ENCODE measurements around the gene ARHGAP5.

The ARHGAP5 gene

GRCh38 chr14:32074887-32075572 lies 2.1 kb upstream of the ARHGAP5 start:
- in situ Hi-C loops (cut with MboI; ENCODE audit: low sequenced_read_pairs): loop anchor here (25.0 kb wide), 1 partner anchor 187 kb away; no protein-coding TSS in a partner anchor

GRCh38 chr14:32075672-32076277 lies 1.3 kb upstream of the ARHGAP5 start:
- in situ Hi-C loops (cut with MboI; ENCODE audit: low sequenced_read_pairs): no loop called here

- in situ Hi-C loops (cut with MboI; ENCODE audit: low sequenced_read_pairs): no loop called here
Measured at GRCh38 chr14:32076278-32077080, 625 bp upstream of the ARHGAP5 start.

GRCh38 chr14:32078023-32078857 lies 1.1 kb downstream of the ARHGAP5 start:
- in situ Hi-C loops (cut with MboI; ENCODE audit: low sequenced_read_pairs): no loop called here

- in situ Hi-C loops (cut with MboI; ENCODE audit: low sequenced_read_pairs): no loop called here
Measured at GRCh38 chr14:32078858-32079216, 1.7 kb downstream of the ARHGAP5 start.

GRCh38 chr14:32079264-32079663 lies 2.2 kb downstream of the ARHGAP5 start:
- in situ Hi-C loops (cut with MboI; ENCODE audit: low sequenced_read_pairs): no loop called here

GRCh38 chr14:32080001-32080510 lies 3.0 kb downstream of the ARHGAP5 start:
- in situ Hi-C loops (cut with MboI; ENCODE audit: low sequenced_read_pairs): no loop called here

GRCh38 chr14:32081901-32082300 lies 4.8 kb downstream of the ARHGAP5 start:
- in situ Hi-C loops (cut with MboI; ENCODE audit: low sequenced_read_pairs): no loop called here

GRCh38 chr14:32083315-32083624 lies 6.2 kb downstream of the ARHGAP5 start:
- in situ Hi-C loops (cut with MboI; ENCODE audit: low sequenced_read_pairs): no loop called here

- in situ Hi-C loops (cut with MboI; ENCODE audit: low sequenced_read_pairs): no loop called here
Measured at GRCh38 chr14:32083789-32084188, 6.7 kb downstream of the ARHGAP5 start.

DNA sequence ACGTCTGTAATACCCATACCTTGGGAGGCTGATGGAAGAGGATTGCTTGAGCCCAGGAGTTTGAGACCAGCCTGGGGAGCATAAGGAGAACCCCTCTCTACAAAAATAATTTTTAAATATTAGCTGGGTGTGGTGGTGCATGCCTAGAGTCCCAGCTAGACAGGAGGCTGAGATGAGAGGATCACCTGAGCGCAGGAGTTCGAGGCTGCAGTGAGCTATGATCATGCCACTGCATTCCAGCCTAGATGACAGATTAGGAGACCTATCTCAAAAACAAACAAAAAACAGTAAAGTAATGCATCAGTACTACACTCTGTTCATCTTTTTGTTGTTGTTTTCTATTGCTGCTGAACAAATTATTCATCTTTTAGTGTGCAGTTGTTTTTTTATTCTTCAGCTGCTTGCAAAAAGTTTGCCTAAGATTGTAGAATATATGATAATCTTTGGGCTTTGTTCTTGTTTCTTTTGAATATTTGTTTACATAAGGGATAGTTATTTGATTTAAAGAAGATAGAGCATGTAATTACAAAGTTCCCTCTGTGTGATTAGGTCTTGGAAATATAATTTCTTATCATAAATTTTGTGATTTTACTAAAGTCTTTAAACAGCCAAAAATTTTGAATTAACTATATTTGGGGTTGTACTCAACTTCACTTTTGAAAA lies 8.2 kb downstream of the ARHGAP5 start:
- in situ Hi-C loops (cut with MboI; ENCODE audit: low sequenced_read_pairs): no loop called here

DNA sequence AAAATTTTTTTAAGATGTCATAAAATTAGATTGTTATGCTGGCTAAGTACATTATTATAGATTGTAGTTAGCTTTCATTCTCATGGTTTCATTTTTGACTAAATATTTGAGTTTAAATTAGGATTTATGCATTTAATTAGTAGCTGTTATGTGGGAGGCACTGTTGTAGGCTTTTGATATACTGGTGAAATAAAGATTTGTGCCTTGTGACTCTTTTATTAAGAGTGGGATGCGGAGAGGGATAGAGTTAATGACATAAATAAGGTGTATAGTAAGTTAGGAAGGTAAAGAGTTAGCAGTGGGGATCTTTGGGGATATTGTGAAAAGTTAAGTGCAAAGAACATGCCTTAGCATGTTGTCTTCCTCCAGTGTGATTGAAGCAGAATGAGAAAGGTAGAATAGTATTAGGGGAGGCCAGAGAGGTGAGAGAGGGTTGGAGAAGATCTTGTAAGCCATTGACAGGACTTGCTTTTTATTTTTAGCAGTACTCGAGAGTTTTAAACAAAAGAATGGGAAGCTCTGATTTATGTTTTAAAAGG lies 8.8 kb downstream of the ARHGAP5 start:
- in situ Hi-C loops (cut with MboI; ENCODE audit: low sequenced_read_pairs): no loop called here

DNA sequence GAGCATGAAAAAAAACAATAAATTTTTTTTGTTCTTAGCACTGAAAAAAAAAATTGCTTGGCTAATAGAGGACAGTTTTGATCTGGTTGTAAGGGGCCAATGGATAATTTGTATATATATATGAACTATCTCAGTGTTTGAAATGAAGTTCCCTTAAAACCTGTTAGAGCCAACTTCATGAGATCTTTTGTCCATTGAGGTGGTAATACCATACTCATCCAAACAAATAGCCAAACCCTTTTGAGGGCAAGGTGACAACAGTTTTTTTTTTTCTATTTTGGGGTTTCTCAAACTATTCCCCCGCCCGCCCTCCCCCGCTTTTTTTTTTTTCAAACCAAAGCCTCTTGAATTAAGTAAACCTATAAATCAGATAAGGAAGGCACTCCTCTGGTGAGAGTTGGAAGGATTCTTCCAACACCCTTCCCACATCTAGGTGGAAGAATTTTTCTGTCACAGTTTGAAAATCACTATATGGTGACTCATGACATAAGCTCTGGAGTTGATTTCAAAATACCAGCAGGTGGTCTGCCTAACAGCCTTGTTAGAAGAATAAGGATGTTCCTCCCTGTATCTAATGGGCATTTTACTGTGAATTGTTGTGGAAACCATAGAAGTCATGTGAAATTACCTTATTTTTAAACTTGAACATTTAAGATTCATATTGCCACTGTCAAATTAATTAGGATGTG lies 10.2 kb downstream of the ARHGAP5 start:
- in situ Hi-C loops (cut with MboI; ENCODE audit: low sequenced_read_pairs): no loop called here

- in situ Hi-C loops (cut with MboI; ENCODE audit: low sequenced_read_pairs): no loop called here
Measured at GRCh38 chr14:32087907-32088306, 10.8 kb downstream of the ARHGAP5 start.

GRCh38 chr14:32090686-32091085 lies 13.6 kb downstream of the ARHGAP5 start:
- in situ Hi-C loops (cut with MboI; ENCODE audit: low sequenced_read_pairs): no loop called here

- in situ Hi-C loops (cut with MboI; ENCODE audit: low sequenced_read_pairs): no loop called here
Measured at GRCh38 chr14:32099473-32099872, 22.4 kb downstream of the ARHGAP5 start.

GRCh38 chr14:32100175-32100574 lies 23.1 kb downstream of the ARHGAP5 start:
- in situ Hi-C loops (cut with MboI; ENCODE audit: low sequenced_read_pairs): no loop called here

GRCh38 chr14:32102152-32102787 lies 25.2 kb downstream of the ARHGAP5 start:
- in situ Hi-C loops (cut with MboI; ENCODE audit: low sequenced_read_pairs): no loop called here

GRCh38 chr14:32102968-32103367 lies 25.9 kb downstream of the ARHGAP5 start:
- in situ Hi-C loops (cut with MboI; ENCODE audit: low sequenced_read_pairs): no loop called here
